A673 (cell line): ENCODE data around the gene CDH9. TPM values are rescaled to one million over a fixed set of nuclear protein-coding genes. Genes with fewer than 3 reads are reported as not detected.

Experiments
- BruUV-seq: library from RNA; stranded (reverse); fragments of 400-500 nt; replicated peaks from 2 replicates; lab custom pipeline; 2021; lab: Mats Ljungman, UMichigan
- CTCF ChIA-PET: fragments of 300-600 bp; sonication (Branson Sonifier 250); formaldehyde crosslinking; loops from one replicate; lab custom pipeline; 2022; ENCODE audit warnings: antibody characterized with exemption; lab: Charles Lee
- POLR2A ChIA-PET: fragments of 300-600 bp; sonication (Branson Sonifier 250); formaldehyde crosslinking; loops from one replicate; lab custom pipeline; 2022; ENCODE audit warnings: antibody characterized with exemption; ENCODE audit not compliant: low non-redundant PET; lab: Charles Lee
- DNase-seq: peaks from one replicate; pipeline ENCODE4 v3.0.0-alpha.2; 2015; ENCODE audit warnings: low spot score
- H3K27ac ChIP-seq: fragments of 200-600 bp; sonication (generic); 2 replicates; pipeline ENCODE4 v1.5.1; 2016; ENCODE audit warnings: mixed run types, low read depth, mild to moderate bottlenecking, mixed read lengths, antibody characterized with exemption, low read length; ENCODE audit not compliant: poor library complexity, severe bottlenecking
- H3K27me3 ChIP-seq: fragments of 200-600 bp; sonication (generic); replicated peaks from 2 replicates; pipeline ENCODE4 v1.6.1; 2017; ENCODE audit warnings: mixed run types, low read depth, mild to moderate bottlenecking, mixed read lengths, antibody characterized with exemption, low read length; ENCODE audit not compliant: insufficient read depth, poor library complexity
- H3K36me3 ChIP-seq: fragments of 200-600 bp; sonication (generic); 2 replicates; pipeline ENCODE4 v1.6.1; 2016; ENCODE audit warnings: mixed run types, mild to moderate bottlenecking, mixed read lengths, antibody characterized with exemption, low read length; ENCODE audit not compliant: insufficient read depth, poor library complexity, severe bottlenecking
- H3K4me1 ChIP-seq: fragments of 200-600 bp; sonication (generic); 2 replicates; pipeline ENCODE4 v1.6.1; 2017; ENCODE audit warnings: mixed run types, mild to moderate bottlenecking, mixed read lengths, antibody characterized with exemption, low read length; ENCODE audit not compliant: insufficient read depth, poor library complexity, severe bottlenecking
- H3K4me3 ChIP-seq: fragments of 200-600 bp; sonication (generic); 2 replicates; pipeline ENCODE4 v1.5.1; 2016; ENCODE audit warnings: low read depth, mixed run types, mild to moderate bottlenecking, mixed read lengths, low read length; ENCODE audit not compliant: poor library complexity, severe bottlenecking
- H3K9me3 ChIP-seq: fragments of 200-600 bp; sonication (generic); 2 replicates; pipeline ENCODE4 v1.6.1; 2016; ENCODE audit warnings: mixed run types, low read depth, mild to moderate bottlenecking, mixed read lengths, antibody characterized with exemption, low read length; ENCODE audit not compliant: poor library complexity, severe bottlenecking
- CTCF ChIP-seq: fragments of 300-800, 200-600 bp; sonication (generic); conservative IDR thresholded peaks from 2 replicates; pipeline ENCODE4 v1.5.1; 2017; ENCODE audit warnings: low read depth, mild to moderate bottlenecking, antibody characterized with exemption, low read length, moderate library complexity, mixed read lengths
- EZH2 ChIP-seq: fragments of 200-600 bp; sonication (generic); IDR thresholded peaks from 2 replicates; pipeline ENCODE4 v1.6.1; 2017; ENCODE audit warnings: borderline replicate concordance, low read depth, mild to moderate bottlenecking, mixed read lengths, antibody characterized with exemption, low read length; ENCODE audit not compliant: poor library complexity, severe bottlenecking
- intact Hi-C: fragments of 100-400 bp; cut with micrococcal nuclease; formaldehyde crosslinking; loops from one replicate; pipeline ENCODE4 v1.10.0; 2022; ENCODE audit not compliant: unreplicated experiment
- total RNA-seq: library from RNA; stranded (reverse); gene quantifications from 2 replicates; pipeline ENCODE4 v1.2.3, GENCODE V29; 2021

The CDH9 gene
- total RNA-seq, 1 experiment from 2014 or later: not detected

GRCh38 chr5:26948921-26949320, 89.5 kb downstream of the CDH9 start:
- CTCF ChIA-PET: no interaction called here
- no peaks in the 10 kb centered on the region for H3K36me3 ChIP-seq
- H3K4me3 ChIP-seq: no peak overlapping the region
- no peak for TF ChIP-seq EZH2
- TF ChIP-seq CTCF: no peak
- H3K9me3 ChIP-seq: no peaks in the 10 kb centered on the region
- no peak overlapping the region for H3K27ac ChIP-seq
- no peaks in the 10 kb centered on the region for H3K4me1 ChIP-seq
- POLR2A ChIA-PET: no interaction called here
- no TSS peak for BruUV-seq
- H3K27me3 ChIP-seq: no peaks in the 10 kb centered on the region
- intact Hi-C loops: no loop called here
- DNase-seq: no peak

GRCh38 chr5:26945901-26946300, 92.5 kb downstream of the CDH9 start:
- ChIA-PET POLR2A (no interaction called here), CTCF (no interaction called here)
- intact Hi-C loops: no loop called here

GRCh38 chr5:26942481-26942880, 95.9 kb downstream of the CDH9 start:
- no peaks in the 10 kb centered on the region for H3K27me3 ChIP-seq
- intact Hi-C loops: no loop called here
- DNase-seq: no peak
- TF ChIP-seq EZH2 (no peak), CTCF (no peak)
- no peak overlapping the region for H3K4me3 ChIP-seq
- H3K4me1 ChIP-seq: no peaks in the 10 kb centered on the region
- ChIA-PET CTCF (no interaction called here), POLR2A (no interaction called here)
- no peaks in the 10 kb centered on the region for H3K9me3 ChIP-seq
- BruUV-seq: no TSS peak
- H3K27ac ChIP-seq: no peak overlapping the region
- H3K36me3 ChIP-seq: no peaks in the 10 kb centered on the region

More at GRCh38 chr5:26945901-26946300, 92.5 kb downstream of the CDH9 start:
- Histone ChIP-seq H3K4me3 (no peak overlapping the region), H3K36me3 (no peaks in the 10 kb centered on the region), H3K9me3 (no peaks in the 10 kb centered on the region), H3K27me3 (no peaks in the 10 kb centered on the region), H3K27ac (no peak overlapping the region), H3K4me1 (no peaks in the 10 kb centered on the region)
- DNase-seq: no peak
- no TSS peak for BruUV-seq
- TF ChIP-seq CTCF (no peak), EZH2 (no peak)
